HCT116 (cell line): Measurements from ENCODE around the gene AP1G1. TPM values are rescaled to one million over a fixed set of nuclear protein-coding genes. Genes with fewer than 3 reads are reported as not detected.

Experiments
- ATAC-seq: fragments of 200-7000 bp; cut with Tn5 transposase; 2 replicates; pipeline ENCODE4 v1.9.1; 2020; ENCODE audit warnings: mild to moderate bottlenecking, moderate library complexity
- BruUV-seq: library from RNA; stranded (reverse); fragments of 400-500 nt; replicated peaks from 2 replicates; lab custom pipeline; 2021; lab: Mats Ljungman, UMichigan
- CTCF ChIA-PET: fragments of 300-600 bp; sonication (Branson Sonifier 250); formaldehyde crosslinking; loops from one replicate; lab custom pipeline; 2021; ENCODE audit warnings: antibody characterized with exemption; lab: Charles Lee
- POLR2A ChIA-PET: fragments of 300-600, 350-600 bp; sonication (Branson Sonifier 250); formaldehyde crosslinking; loops from one replicate; lab custom pipeline; 2021; ENCODE audit warnings: antibody characterized with exemption; lab: Charles Lee
- RAD21 ChIA-PET, 2 experiments: fragments of 300-600 bp; sonication (Branson Sonifier 250); formaldehyde crosslinking; loops; one replicate each; lab custom pipeline; 2023; ENCODE audit warnings: low total read pairs in 2 of 2; ENCODE audit not compliant: uncharacterized antibody in 2 of 2, unreplicated experiment in 2 of 2, low non-redundant PET in 1 of 2; lab: Charles Lee
- DNase-seq: peaks from one replicate; pipeline ENCODE4 v3.0.0-alpha.2; 2010; ENCODE audit warnings: low read depth, low spot score
- H2AFZ ChIP-seq: fragments of 200-600 bp; shearing (Covaris generic), sonication (generic); 2 replicates; pipeline ENCODE4 v1.6.1; 2017; ENCODE audit warnings: low read depth, mixed run types, mixed read lengths, antibody characterized with exemption, low read length; ENCODE audit not compliant: poor library complexity, severe bottlenecking
- H3K27ac ChIP-seq: 2 replicates; pipeline ENCODE4 v1.5.1; 2012; ENCODE audit warnings: low read depth, low read length
- H3K27me3 ChIP-seq: fragments of 200-600 bp; sonication (generic); 2 replicates; pipeline ENCODE4 v1.6.1; 2016; ENCODE audit warnings: mixed run types, low read length, mixed read lengths; ENCODE audit not compliant: insufficient read depth
- H3K36me3 ChIP-seq, 2 experiments: fragments of 200-500 bp in 1 of 2; fragments of 200-600 bp in 1 of 2; sonication (Bioruptor generic) in 1 of 2; sonication (generic) in 1 of 2; 2 replicates each; pipeline versions ENCODE4 v1.5.1 to v1.6.1; 2014 to 2016; ENCODE audit warnings: low read length in 2 of 2, inconsistent platforms in 1 of 2, mixed read lengths in 1 of 2, mixed run types in 1 of 2; ENCODE audit not compliant: insufficient read depth in 2 of 2, control insufficient read depth in 1 of 2
- H3K4me1 ChIP-seq, 2 experiments: fragments of 200-600 bp in 1 of 2; sonication (generic) in 1 of 2; 2 replicates each; pipeline versions ENCODE4 v1.5.1 to v1.6.1; 2012 to 2017; ENCODE audit warnings: low read length in 2 of 2, inconsistent platforms in 1 of 2, mild to moderate bottlenecking in 1 of 2, mixed read lengths in 1 of 2, mixed run types in 1 of 2, moderate library complexity in 1 of 2; ENCODE audit not compliant: insufficient read depth in 2 of 2, control insufficient read depth in 1 of 2
- H3K4me2 ChIP-seq: fragments of 200-600 bp; sonication (generic); 2 replicates; pipeline ENCODE4 v1.6.1; 2017; ENCODE audit warnings: mixed run types, low read length, mixed read lengths
- H3K4me3 ChIP-seq, 2 experiments: fragments of 200-600 bp in 1 of 2; sonication (generic) in 1 of 2; replicated peaks in 1 of 2; 2 replicates each; pipeline ENCODE4 v1.5.1; 2011 to 2016; ENCODE audit warnings: low read length in 2 of 2, control low read depth in 1 of 2, low read depth in 1 of 2, mild to moderate bottlenecking in 1 of 2, mixed read lengths in 1 of 2, mixed run types in 1 of 2
- H3K79me2 ChIP-seq: fragments of 200-600 bp; sonication (generic); 2 replicates; pipeline ENCODE4 v1.6.1; 2017; ENCODE audit warnings: mild to moderate bottlenecking, mixed run types, low read length, moderate library complexity, mixed read lengths; ENCODE audit not compliant: insufficient read depth
- H3K9ac ChIP-seq: fragments of 200-600 bp; sonication (generic); 2 replicates; pipeline ENCODE4 v1.6.1; 2016; ENCODE audit warnings: low read length, mixed read lengths
- H3K9me2 ChIP-seq: fragments of 200-600 bp; sonication (generic), shearing (Covaris generic); 2 replicates; pipeline ENCODE4 v1.6.1; 2017; ENCODE audit warnings: mixed run types, mild to moderate bottlenecking, moderate library complexity; ENCODE audit not compliant: insufficient read depth
- H3K9me3 ChIP-seq, 2 experiments: fragments of 200-500 bp in 1 of 2; fragments of 200-600 bp in 1 of 2; sonication (Bioruptor generic) in 1 of 2; sonication (generic) in 1 of 2; 2 replicates each; pipeline ENCODE4 v1.6.1; 2014 to 2017; ENCODE audit warnings: low read length in 2 of 2, mixed read lengths in 2 of 2, inconsistent platforms in 1 of 2, low read depth in 1 of 2, mild to moderate bottlenecking in 1 of 2, mixed run types in 1 of 2, moderate library complexity in 1 of 2; ENCODE audit not compliant: control insufficient read depth in 1 of 2, insufficient read depth in 1 of 2
- H4K20me1 ChIP-seq: fragments of 200-600 bp; sonication (generic), shearing (Covaris generic); 2 replicates; pipeline ENCODE4 v1.6.1; 2017; ENCODE audit warnings: mixed run types, mild to moderate bottlenecking, moderate library complexity; ENCODE audit not compliant: insufficient read depth
- ATF3 ChIP-seq: IDR thresholded peaks from 2 replicates; pipeline ENCODE4 v1.6.1; 2012
- CTCF ChIP-seq, 3 experiments: fragments of 200-600 bp in 1 of 3; sonication (generic) in 1 of 3; IDR thresholded peaks in 2 of 3; conservative IDR thresholded peaks in 1 of 3; 2 replicates each; pipeline ENCODE4 v1.5.1; 2012 to 2017; ENCODE audit warnings: low read depth in 2 of 3, low read length in 2 of 3, antibody characterized with exemption in 1 of 3, borderline replicate concordance in 1 of 3, control low read depth in 1 of 3, mild to moderate bottlenecking in 1 of 3, mixed read lengths in 1 of 3, mixed run types in 1 of 3, moderate library complexity in 1 of 3; ENCODE audit not compliant: insufficient read depth in 1 of 3
- EGR1 ChIP-seq: IDR thresholded peaks from 2 replicates; pipeline ENCODE4 v1.6.1; 2012; ENCODE audit warnings: low read depth
- ELF1 ChIP-seq: IDR thresholded peaks from 2 replicates; pipeline ENCODE4 v1.6.1; 2012; ENCODE audit warnings: low read depth, borderline replicate concordance
- EZH2phosphoT487 ChIP-seq: fragments of 200-600 bp; IDR thresholded peaks from 2 replicates; pipeline ENCODE4 v1.6.1; 2018; ENCODE audit warnings: antibody characterized with exemption, borderline replicate concordance
- JUND ChIP-seq: IDR thresholded peaks from 2 replicates; pipeline ENCODE4 v1.6.1; 2012
- POLR2A ChIP-seq: IDR thresholded peaks from 2 replicates; pipeline ENCODE4 v1.7.0; 2011; ENCODE audit warnings: borderline replicate concordance; ENCODE audit not compliant: insufficient read depth, insufficient read length; ENCODE audit errors: extremely low read depth
- RAD21 ChIP-seq: IDR thresholded peaks from 2 replicates; pipeline ENCODE4 v1.6.1; 2012; ENCODE audit warnings: low read depth, mild to moderate bottlenecking
- SP1 ChIP-seq: IDR thresholded peaks from 2 replicates; pipeline ENCODE4 v1.6.1; 2012; ENCODE audit warnings: low read depth
- TCF7L2 ChIP-seq: IDR thresholded peaks from 2 replicates; pipeline ENCODE4 v1.7.0; 2011; ENCODE audit warnings: borderline replicate concordance, inconsistent platforms; ENCODE audit not compliant: insufficient read depth, insufficient read length; ENCODE audit errors: extremely low read depth
- ZFX ChIP-seq: fragments of 450-650 bp; IDR thresholded peaks from 2 replicates; pipeline ENCODE4 v1.6.1; 2017
- ZNF274 ChIP-seq: fragments of 200-500 bp; sonication (Bioruptor generic); IDR thresholded peaks from 2 replicates; pipeline ENCODE4 v1.6.1; 2014; ENCODE audit warnings: mild to moderate bottlenecking, low read depth, low read length, inconsistent platforms
- intact Hi-C: fragments of 100-400 bp; cut with micrococcal nuclease; formaldehyde crosslinking; loops from 2 replicates; pipeline ENCODE4 v1.10.0; 2022
- total RNA-seq: library from RNA; stranded (reverse); gene quantifications from one replicate; pipeline ENCODE4 v1.2.1, GENCODE V29; 2021; ENCODE audit not compliant: unreplicated experiment
- TF ChIP-seq, protein P1 (sequence below): IDR thresholded peaks from 2 replicates; pipeline ENCODE4 v1.6.1; 2011; ENCODE audit warnings: mild to moderate bottlenecking, low read length, moderate library complexity; ENCODE audit not compliant: insufficient replicate concordance; ENCODE audit errors: extremely low read depth

AP1G1 gene
- total RNA-seq, 1 experiment from 2014 or later: 70.2 TPM

DNA sequence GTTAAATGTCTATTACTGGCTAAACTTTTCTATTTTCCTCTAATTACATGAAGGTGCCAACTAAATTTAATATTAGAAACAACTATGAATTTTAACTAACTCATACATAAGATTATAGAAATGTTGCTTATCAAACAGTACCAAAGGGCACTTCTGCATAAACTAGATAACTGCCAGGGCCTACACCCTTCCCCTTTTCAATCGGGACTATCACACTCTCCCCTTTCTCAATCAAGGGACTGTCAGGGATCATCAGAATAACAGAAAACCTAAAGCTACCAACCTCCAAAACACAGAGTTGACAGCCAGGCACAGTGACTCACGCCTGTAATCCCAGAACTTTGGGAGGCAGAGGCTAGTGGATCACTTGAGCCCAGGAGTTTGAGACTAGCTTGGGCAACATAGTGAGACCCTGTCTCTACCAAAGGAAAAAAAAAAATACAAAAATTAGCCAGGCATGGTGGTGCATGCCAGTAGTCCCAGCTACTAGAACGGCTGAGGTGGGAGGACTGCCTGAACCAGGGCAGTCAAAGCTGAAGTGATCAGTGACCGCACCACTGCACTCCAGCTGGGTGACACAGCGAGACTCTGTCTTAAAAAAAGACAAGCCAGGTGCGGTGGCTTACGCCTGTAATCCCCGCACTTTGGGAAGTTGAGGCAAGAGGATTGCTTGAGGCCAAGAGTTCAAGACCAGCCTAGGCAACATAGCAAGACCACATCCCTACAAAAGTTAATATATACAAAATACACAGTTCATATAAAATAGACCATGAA, 80.9 kb downstream of the AP1G1 start:
- no peak overlapping the region for H2AFZ ChIP-seq
- CTCF ChIA-PET: no interaction called here
- no peak for TF ChIP-seq EZH2phosphoT487
- TF ChIP-seq ZFX: no peak
- no peak for TF ChIP-seq SP1
- no peak for TF ChIP-seq EGR1
- no peak for TF ChIP-seq ELF1
- no peak for TF ChIP-seq CTCF (IDR thresholded peaks at IDR 0.05 in 2 of 3, conservative IDR thresholded peaks at IDR 0.05 in 1 of 3; ENCODE audit: borderline replicate concordance in 1 of 3, insufficient read depth in 1 of 3, low read depth in 2 of 3, low read length in 2 of 3)
- no peak for TF ChIP-seq POLR2A
- no peak for TF ChIP-seq ZNF274
- TF ChIP-seq, protein P1, sequence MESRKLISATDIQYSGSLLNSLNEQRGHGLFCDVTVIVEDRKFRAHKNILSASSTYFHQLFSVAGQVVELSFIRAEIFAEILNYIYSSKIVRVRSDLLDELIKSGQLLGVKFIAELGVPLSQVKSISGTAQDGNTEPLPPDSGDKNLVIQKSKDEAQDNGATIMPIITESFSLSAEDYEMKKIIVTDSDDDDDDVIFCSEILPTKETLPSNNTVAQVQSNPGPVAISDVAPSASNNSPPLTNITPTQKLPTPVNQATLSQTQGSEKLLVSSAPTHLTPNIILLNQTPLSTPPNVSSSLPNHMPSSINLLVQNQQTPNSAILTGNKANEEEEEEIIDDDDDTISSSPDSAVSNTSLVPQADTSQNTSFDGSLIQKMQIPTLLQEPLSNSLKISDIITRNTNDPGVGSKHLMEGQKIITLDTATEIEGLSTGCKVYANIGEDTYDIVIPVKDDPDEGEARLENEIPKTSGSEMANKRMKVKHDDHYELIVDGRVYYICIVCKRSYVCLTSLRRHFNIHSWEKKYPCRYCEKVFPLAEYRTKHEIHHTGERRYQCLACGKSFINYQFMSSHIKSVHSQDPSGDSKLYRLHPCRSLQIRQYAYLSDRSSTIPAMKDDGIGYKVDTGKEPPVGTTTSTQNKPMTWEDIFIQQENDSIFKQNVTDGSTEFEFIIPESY: no peak
- no peak for TF ChIP-seq JUND
- no peak for TF ChIP-seq TCF7L2
- no peak for TF ChIP-seq ATF3
- no peak for TF ChIP-seq RAD21
- no peaks in the 10 kb centered on the region for H3K9me2 ChIP-seq
- peaks cover 16 to 21% of the 10 kb centered on the region in 2 experiments; a peak in 3 of 4 replicates for H3K36me3 ChIP-seq
- no peak overlapping the region for H3K9ac ChIP-seq
- H3K27ac ChIP-seq: no peak overlapping the region
- peaks cover 5 to 8% of the 10 kb centered on the region in 2 experiments; a peak in 3 of 4 replicates for H3K4me1 ChIP-seq
- POLR2A ChIA-PET: no interaction called here
- DNase-seq (no peak), ATAC-seq (no peak)
- H3K79me2 ChIP-seq: 0 out of 2 replicates have a peak, but pooled peaks cover 2% of the 10 kb centered on the region
- H3K27me3 ChIP-seq: no peaks in the 10 kb centered on the region
- no peak overlapping the region for H3K4me2 ChIP-seq
- RAD21 ChIA-PET: no interaction called here
- no TSS peak for BruUV-seq
- H3K9me3 ChIP-seq: no peaks in the 10 kb centered on the region
- intact Hi-C loops: no loop called here
- no peak overlapping the region for H3K4me3 ChIP-seq
- no peaks in the 10 kb centered on the region for H4K20me1 ChIP-seq
